Breast epithelium (tissue), 3 donors: Measurements from ENCODE around the gene DYRK1B.

Source experiments
- POLR2A ChIP-seq: fragments of 450-650 bp; IDR thresholded peaks from one replicate; pipeline ENCODE4 v1.6.1; 2016; ENCODE audit warnings: antibody characterized with exemption, mild to moderate bottlenecking, moderate library complexity
- POLR2AphosphoS5 ChIP-seq, 3 donors: sonication (generic); formaldehyde crosslinking; IDR thresholded peaks; one replicate each; pipeline ENCODE4 v1.6.1; 2017; ENCODE audit warnings: antibody characterized with exemption in 3 of 3
- TF ChIP-seq, protein P1 (sequence below), 3 donors: fragments of 450-650 bp; IDR thresholded peaks; one replicate each; pipeline ENCODE4 v1.5.1; 2016 to 2017; ENCODE audit warnings: antibody characterized with exemption in 3 of 3, mild to moderate bottlenecking in 3 of 3, moderate library complexity in 3 of 3

DNA sequence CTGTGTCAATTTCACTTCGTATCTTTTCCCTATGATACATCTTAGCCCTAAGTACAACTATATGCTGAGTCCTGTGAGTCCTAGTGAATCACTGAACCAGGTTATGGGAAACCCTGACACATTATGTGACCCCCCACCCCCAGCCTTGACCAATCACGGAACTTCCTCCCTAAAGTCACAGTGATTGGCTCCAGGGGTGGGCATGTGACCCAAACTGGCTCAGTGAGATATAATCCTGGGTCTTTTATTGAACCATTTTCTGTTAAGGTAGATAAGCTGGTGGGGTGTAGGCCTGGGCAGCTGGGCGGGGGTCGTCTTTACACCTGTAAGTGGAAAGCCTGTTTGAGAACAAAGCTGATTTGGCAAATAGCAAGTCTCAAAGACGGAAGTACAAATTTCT, 32.0 kb upstream of the DYRK1B start:
- TF ChIP-seq POLR2A (no peak), POLR2AphosphoS5 (IDR thresholded peaks at IDR 0.05) (no peak)
- TF ChIP-seq, protein P1, sequence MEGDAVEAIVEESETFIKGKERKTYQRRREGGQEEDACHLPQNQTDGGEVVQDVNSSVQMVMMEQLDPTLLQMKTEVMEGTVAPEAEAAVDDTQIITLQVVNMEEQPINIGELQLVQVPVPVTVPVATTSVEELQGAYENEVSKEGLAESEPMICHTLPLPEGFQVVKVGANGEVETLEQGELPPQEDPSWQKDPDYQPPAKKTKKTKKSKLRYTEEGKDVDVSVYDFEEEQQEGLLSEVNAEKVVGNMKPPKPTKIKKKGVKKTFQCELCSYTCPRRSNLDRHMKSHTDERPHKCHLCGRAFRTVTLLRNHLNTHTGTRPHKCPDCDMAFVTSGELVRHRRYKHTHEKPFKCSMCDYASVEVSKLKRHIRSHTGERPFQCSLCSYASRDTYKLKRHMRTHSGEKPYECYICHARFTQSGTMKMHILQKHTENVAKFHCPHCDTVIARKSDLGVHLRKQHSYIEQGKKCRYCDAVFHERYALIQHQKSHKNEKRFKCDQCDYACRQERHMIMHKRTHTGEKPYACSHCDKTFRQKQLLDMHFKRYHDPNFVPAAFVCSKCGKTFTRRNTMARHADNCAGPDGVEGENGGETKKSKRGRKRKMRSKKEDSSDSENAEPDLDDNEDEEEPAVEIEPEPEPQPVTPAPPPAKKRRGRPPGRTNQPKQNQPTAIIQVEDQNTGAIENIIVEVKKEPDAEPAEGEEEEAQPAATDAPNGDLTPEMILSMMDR (IDR thresholded peaks at IDR 0.05) = no peak
